ENCODE results near the gene TRABD2A.

The TRABD2A gene

GRCh38 chr2:84862006-84862405 is 18.9 kb downstream of the TRABD2A start:
- H3K27me3 ChIP-seq (ENCODE audit: control insufficient read depth in 1 of 2, insufficient read depth in 1 of 2, low read length in 2 of 2) = peaks cover 0 to 14% of the 10 kb centered on the region in 2 experiments

GRCh38 chr2:84861539-84861938 is 19.3 kb downstream of the TRABD2A start:
- 72% methylated on average over 6 of the region's 6 CpGs for WGBS
- H3K9ac ChIP-seq (ENCODE audit: low read length) = no peak overlapping the region
- H2BK5ac ChIP-seq (ENCODE audit: low read depth, low read length, poor library complexity, severe bottlenecking) = no peak overlapping the region
- no peak overlapping the region for H3K4ac ChIP-seq (ENCODE audit: low read depth in 1 of 2, low read length in 2 of 2)
- H2BK15ac ChIP-seq (ENCODE audit: low read depth, poor library complexity, severe bottlenecking) = no peak overlapping the region
- H2AFZ ChIP-seq (ENCODE audit: low read depth, low read length) = no peak overlapping the region
- H3K14ac ChIP-seq (ENCODE audit: low read length in 2 of 2) = no peak overlapping the region
- no peak overlapping the region for H3K4me3 ChIP-seq (ENCODE audit: insufficient read depth in 1 of 2, low read depth in 1 of 2, low read length in 2 of 2)
- no peak overlapping the region for H2BK12ac ChIP-seq (ENCODE audit: low read length in 2 of 2)
- H3K36me3 ChIP-seq (ENCODE audit: control insufficient read depth in 1 of 2, insufficient read depth in 2 of 2, low read depth in 1 of 2, low read length in 2 of 2) = no peaks in the 10 kb centered on the region
- no peaks in the 10 kb centered on the region for H3K9me3 ChIP-seq (ENCODE audit: control insufficient read depth, low read length)
- no peak for DNase-seq
- H3K4me2 ChIP-seq (ENCODE audit: low read length, poor library complexity, severe bottlenecking) = no peak overlapping the region
- H3K18ac ChIP-seq (ENCODE audit: low read depth in 1 of 2, low read length in 2 of 2) = no peak overlapping the region
- H2BK120ac ChIP-seq (ENCODE audit: low read depth, low read length) = no peak overlapping the region
- H3K79me1 ChIP-seq (replicated peaks; ENCODE audit: low read length, poor library complexity, severe bottlenecking) = no peaks in the 10 kb centered on the region
- no peak overlapping the region for H3K23ac ChIP-seq (ENCODE audit: low read length in 2 of 2)
- H2AK5ac ChIP-seq (ENCODE audit: low read length, severe bottlenecking) = no peak overlapping the region
- H4K8ac ChIP-seq (ENCODE audit: low read length) = no peak overlapping the region
- H4K91ac ChIP-seq (ENCODE audit: low read length) = no peak overlapping the region
- H3K27me3 ChIP-seq (ENCODE audit: control insufficient read depth in 1 of 2, insufficient read depth in 1 of 2, low read length in 2 of 2) = peaks cover 0 to 17% of the 10 kb centered on the region in 2 experiments
- no peak overlapping the region for H3K27ac ChIP-seq (ENCODE audit: low read length, poor library complexity, severe bottlenecking)
- peaks cover 1% of the 10 kb centered on the region for H3K4me1 ChIP-seq (ENCODE audit: control insufficient read depth, insufficient read depth, low read depth, low read length)

More at GRCh38 chr2:84862006-84862405, 18.9 kb downstream of the TRABD2A start:
- Histone ChIP-seq H3K9me3 (ENCODE audit: control insufficient read depth, low read length) (no peaks in the 10 kb centered on the region), H4K8ac (ENCODE audit: low read length) (no peak overlapping the region), H2BK15ac (ENCODE audit: low read depth, poor library complexity, severe bottlenecking) (no peak overlapping the region), H3K4me3 (ENCODE audit: insufficient read depth in 1 of 2, low read depth in 1 of 2, low read length in 2 of 2) (no peak overlapping the region), H2BK5ac (ENCODE audit: low read depth, low read length, poor library complexity, severe bottlenecking) (no peak overlapping the region), H3K4me2 (ENCODE audit: low read length, poor library complexity, severe bottlenecking) (no peak overlapping the region), H3K4me1 (ENCODE audit: control insufficient read depth, insufficient read depth, low read depth, low read length) (peaks cover 1% of the 10 kb centered on the region), H2AK5ac (ENCODE audit: low read length, severe bottlenecking) (no peak overlapping the region), H3K27ac (ENCODE audit: low read length, poor library complexity, severe bottlenecking) (no peak overlapping the region), H3K18ac (ENCODE audit: low read depth in 1 of 2, low read length in 2 of 2) (no peak overlapping the region), H2AFZ (ENCODE audit: low read depth, low read length) (no peak overlapping the region), H2BK12ac (ENCODE audit: low read length in 2 of 2) (no peak overlapping the region), H3K79me1 (replicated peaks; ENCODE audit: low read length, poor library complexity, severe bottlenecking) (no peaks in the 10 kb centered on the region), H3K23ac (ENCODE audit: low read length in 2 of 2) (no peak overlapping the region), H3K14ac (ENCODE audit: low read length in 2 of 2) (no peak overlapping the region), H2BK120ac (ENCODE audit: low read depth, low read length) (no peak overlapping the region), H4K91ac (ENCODE audit: low read length) (no peak overlapping the region), H3K9ac (ENCODE audit: low read length) (no peak overlapping the region), H3K36me3 (ENCODE audit: control insufficient read depth in 1 of 2, insufficient read depth in 2 of 2, low read depth in 1 of 2, low read length in 2 of 2) (no peaks in the 10 kb centered on the region), H3K4ac (ENCODE audit: low read depth in 1 of 2, low read length in 2 of 2) (no peak overlapping the region)
- WGBS = 63% methylated on average over 3 of the region's 6 CpGs
- DNase-seq = no peak

- no peak overlapping the region for H2BK12ac ChIP-seq (ENCODE audit: low read length in 2 of 2)
- H3K4me1 ChIP-seq (ENCODE audit: control insufficient read depth, insufficient read depth, low read depth, low read length) = no peaks in the 10 kb centered on the region
- H4K91ac ChIP-seq (ENCODE audit: low read length) = no peak overlapping the region
- H3K18ac ChIP-seq (ENCODE audit: low read depth in 1 of 2, low read length in 2 of 2) = no peak overlapping the region
- no peak overlapping the region for H4K8ac ChIP-seq (ENCODE audit: low read length)
- H3K4ac ChIP-seq (ENCODE audit: low read depth in 1 of 2, low read length in 2 of 2) = no peak overlapping the region
- H2AFZ ChIP-seq (ENCODE audit: low read depth, low read length) = no peak overlapping the region
- peaks cover 0 to 24% of the 10 kb centered on the region in 2 experiments for H3K27me3 ChIP-seq (ENCODE audit: control insufficient read depth in 1 of 2, insufficient read depth in 1 of 2, low read length in 2 of 2)
- no peak overlapping the region for H3K4me2 ChIP-seq (ENCODE audit: low read length, poor library complexity, severe bottlenecking)
- no peak overlapping the region for H3K27ac ChIP-seq (ENCODE audit: low read length, poor library complexity, severe bottlenecking)
- no peak for DNase-seq
- H3K14ac ChIP-seq (ENCODE audit: low read length in 2 of 2) = no peak overlapping the region
- no peak overlapping the region for H2BK15ac ChIP-seq (ENCODE audit: low read depth, poor library complexity, severe bottlenecking)
- H3K9me3 ChIP-seq (ENCODE audit: control insufficient read depth, low read length) = no peaks in the 10 kb centered on the region
- WGBS = 71% methylated on average over 3 of the region's 3 CpGs
- H3K79me1 ChIP-seq (replicated peaks; ENCODE audit: low read length, poor library complexity, severe bottlenecking) = no peaks in the 10 kb centered on the region
- H2AK5ac ChIP-seq (ENCODE audit: low read length, severe bottlenecking) = no peak overlapping the region
- H3K9ac ChIP-seq (ENCODE audit: low read length) = no peak overlapping the region
- H3K23ac ChIP-seq (ENCODE audit: low read length in 2 of 2) = no peak overlapping the region
- no peak overlapping the region for H3K4me3 ChIP-seq (ENCODE audit: insufficient read depth in 1 of 2, low read depth in 1 of 2, low read length in 2 of 2)
- no peaks in the 10 kb centered on the region for H3K36me3 ChIP-seq (ENCODE audit: control insufficient read depth in 1 of 2, insufficient read depth in 2 of 2, low read depth in 1 of 2, low read length in 2 of 2)
- no peak overlapping the region for H2BK120ac ChIP-seq (ENCODE audit: low read depth, low read length)
- H2BK5ac ChIP-seq (ENCODE audit: low read depth, low read length, poor library complexity, severe bottlenecking) = no peak overlapping the region
Observed at GRCh38 chr2:84858937-84859336, 21.9 kb downstream of the TRABD2A start.

GRCh38 chr2:84858123-84858522 is 22.8 kb downstream of the TRABD2A start:
- Histone ChIP-seq H2AK5ac (ENCODE audit: low read length, severe bottlenecking) (no peak overlapping the region), H3K9me3 (ENCODE audit: control insufficient read depth, low read length) (no peaks in the 10 kb centered on the region), H3K23ac (ENCODE audit: low read length in 2 of 2) (no peak overlapping the region), H3K9ac (ENCODE audit: low read length) (no peak overlapping the region), H2BK15ac (ENCODE audit: low read depth, poor library complexity, severe bottlenecking) (no peak overlapping the region), H3K4ac (ENCODE audit: low read depth in 1 of 2, low read length in 2 of 2) (no peak overlapping the region), H4K8ac (ENCODE audit: low read length) (no peak overlapping the region), H3K4me2 (ENCODE audit: low read length, poor library complexity, severe bottlenecking) (no peak overlapping the region), H3K27ac (ENCODE audit: low read length, poor library complexity, severe bottlenecking) (no peak overlapping the region), H3K14ac (ENCODE audit: low read length in 2 of 2) (no peak overlapping the region), H2BK120ac (ENCODE audit: low read depth, low read length) (no peak overlapping the region), H2BK5ac (ENCODE audit: low read depth, low read length, poor library complexity, severe bottlenecking) (no peak overlapping the region), H2BK12ac (ENCODE audit: low read length in 2 of 2) (no peak overlapping the region), H3K27me3 (ENCODE audit: control insufficient read depth in 1 of 2, insufficient read depth in 1 of 2, low read length in 2 of 2) (peaks cover 0 to 24% of the 10 kb centered on the region in 2 experiments), H2AFZ (ENCODE audit: low read depth, low read length) (no peak overlapping the region), H3K79me1 (replicated peaks; ENCODE audit: low read length, poor library complexity, severe bottlenecking) (no peaks in the 10 kb centered on the region), H4K91ac (ENCODE audit: low read length) (no peak overlapping the region), H3K36me3 (ENCODE audit: control insufficient read depth in 1 of 2, insufficient read depth in 2 of 2, low read depth in 1 of 2, low read length in 2 of 2) (no peaks in the 10 kb centered on the region), H3K4me3 (ENCODE audit: insufficient read depth in 1 of 2, low read depth in 1 of 2, low read length in 2 of 2) (no peak overlapping the region), H3K4me1 (ENCODE audit: control insufficient read depth, insufficient read depth, low read depth, low read length) (no peaks in the 10 kb centered on the region), H3K18ac (ENCODE audit: low read depth in 1 of 2, low read length in 2 of 2) (no peak overlapping the region)
- DNase-seq = no peak
- 62% methylated on average over 3 of the region's 3 CpGs for WGBS

Measured in mesenchymal stem cell (in vitro differentiated cells and primary cell).